Gastroesophageal sphincter (tissue), 3 donors: ENCODE data around the gene SRM.

Experiments
- EP300 ChIP-seq: sonication (generic); formaldehyde crosslinking; IDR thresholded peaks from one replicate; pipeline ENCODE4 v1.6.1; 2017; ENCODE audit warnings: antibody characterized with exemption, mild to moderate bottlenecking
- POLR2A ChIP-seq, 2 donors: fragments of 450-650 bp; IDR thresholded peaks; one replicate each; pipeline ENCODE4 v1.6.1; 2017; ENCODE audit warnings: antibody characterized with exemption in 2 of 2, mild to moderate bottlenecking in 2 of 2, moderate library complexity in 1 of 2
- POLR2AphosphoS5 ChIP-seq: sonication (generic); formaldehyde crosslinking; IDR thresholded peaks from one replicate; pipeline ENCODE4 v1.6.1; 2017; ENCODE audit warnings: antibody characterized with exemption
- TF ChIP-seq, protein P1 (sequence below), 4 experiments: fragments of 200-600 bp in 2 of 4; fragments of 450-650 bp in 2 of 4; sonication (generic) in 1 of 4; IDR thresholded peaks; one replicate each; pipeline ENCODE4 v1.5.1; 2017 to 2019; ENCODE audit warnings: antibody characterized with exemption in 4 of 4, mild to moderate bottlenecking in 2 of 4, moderate library complexity in 2 of 4

DNA sequence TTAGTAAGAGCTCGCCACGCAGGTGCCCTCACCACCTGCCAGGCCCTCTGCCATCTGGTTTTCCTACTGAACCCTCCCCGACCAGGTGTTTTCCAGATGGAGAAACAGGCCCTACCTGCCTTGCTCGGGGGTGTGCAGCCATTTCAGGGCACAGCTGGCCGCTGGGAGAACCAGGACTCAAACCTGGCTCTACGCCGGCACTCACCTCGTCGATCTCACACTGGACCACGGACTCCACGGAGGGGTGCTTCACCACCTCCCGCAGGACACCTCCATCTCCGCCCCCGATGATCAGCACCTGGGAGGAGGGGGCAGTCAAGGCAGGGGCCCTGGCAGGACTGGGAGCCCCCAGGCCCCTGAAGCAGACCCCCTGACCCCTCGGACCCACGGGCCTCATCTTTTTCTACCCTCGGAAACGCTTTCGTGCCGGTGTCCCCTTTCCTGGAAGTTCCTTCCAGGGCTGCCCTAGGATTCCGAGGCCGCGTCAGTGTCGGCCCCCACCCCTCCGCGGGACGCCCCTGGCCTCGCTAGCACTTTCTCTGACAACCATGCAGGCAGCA, 1.1 kb downstream of the SRM start:
- TF ChIP-seq, protein P1, sequence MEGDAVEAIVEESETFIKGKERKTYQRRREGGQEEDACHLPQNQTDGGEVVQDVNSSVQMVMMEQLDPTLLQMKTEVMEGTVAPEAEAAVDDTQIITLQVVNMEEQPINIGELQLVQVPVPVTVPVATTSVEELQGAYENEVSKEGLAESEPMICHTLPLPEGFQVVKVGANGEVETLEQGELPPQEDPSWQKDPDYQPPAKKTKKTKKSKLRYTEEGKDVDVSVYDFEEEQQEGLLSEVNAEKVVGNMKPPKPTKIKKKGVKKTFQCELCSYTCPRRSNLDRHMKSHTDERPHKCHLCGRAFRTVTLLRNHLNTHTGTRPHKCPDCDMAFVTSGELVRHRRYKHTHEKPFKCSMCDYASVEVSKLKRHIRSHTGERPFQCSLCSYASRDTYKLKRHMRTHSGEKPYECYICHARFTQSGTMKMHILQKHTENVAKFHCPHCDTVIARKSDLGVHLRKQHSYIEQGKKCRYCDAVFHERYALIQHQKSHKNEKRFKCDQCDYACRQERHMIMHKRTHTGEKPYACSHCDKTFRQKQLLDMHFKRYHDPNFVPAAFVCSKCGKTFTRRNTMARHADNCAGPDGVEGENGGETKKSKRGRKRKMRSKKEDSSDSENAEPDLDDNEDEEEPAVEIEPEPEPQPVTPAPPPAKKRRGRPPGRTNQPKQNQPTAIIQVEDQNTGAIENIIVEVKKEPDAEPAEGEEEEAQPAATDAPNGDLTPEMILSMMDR (IDR thresholded peaks at IDR 0.05), result no peak
- TF ChIP-seq POLR2A (IDR thresholded peaks at IDR 0.05) (no peak), POLR2AphosphoS5 (no peak), EP300 (no peak)
